A673 (cell line): ENCODE results near the gene SDK1. TPM values are rescaled to one million over a fixed set of nuclear protein-coding genes. Genes with fewer than 3 reads are reported as not detected.
"Not testable (repeated sequence)": the region's sequence is repeated elsewhere in the genome, so short reads cannot be mapped to it uniquely, and the experiment has no call there.

Experiments
- BruUV-seq: library from RNA; stranded (reverse); fragments of 400-500 nt; replicated peaks from 2 replicates; lab custom pipeline; 2021; lab: Mats Ljungman, UMichigan
- CTCF ChIA-PET: fragments of 300-600 bp; sonication (Branson Sonifier 250); formaldehyde crosslinking; loops from one replicate; lab custom pipeline; 2022; ENCODE audit warnings: antibody characterized with exemption; lab: Charles Lee
- POLR2A ChIA-PET: fragments of 300-600 bp; sonication (Branson Sonifier 250); formaldehyde crosslinking; loops from one replicate; lab custom pipeline; 2022; ENCODE audit warnings: antibody characterized with exemption; ENCODE audit not compliant: low non-redundant PET; lab: Charles Lee
- DNase-seq: peaks from one replicate; pipeline ENCODE4 v3.0.0-alpha.2; 2015; ENCODE audit warnings: low spot score
- H3K27ac ChIP-seq: fragments of 200-600 bp; sonication (generic); 2 replicates; pipeline ENCODE4 v1.5.1; 2016; ENCODE audit warnings: mixed run types, low read depth, mild to moderate bottlenecking, mixed read lengths, antibody characterized with exemption, low read length; ENCODE audit not compliant: poor library complexity, severe bottlenecking
- H3K27me3 ChIP-seq: fragments of 200-600 bp; sonication (generic); replicated peaks from 2 replicates; pipeline ENCODE4 v1.6.1; 2017; ENCODE audit warnings: mixed run types, low read depth, mild to moderate bottlenecking, mixed read lengths, antibody characterized with exemption, low read length; ENCODE audit not compliant: insufficient read depth, poor library complexity
- H3K36me3 ChIP-seq: fragments of 200-600 bp; sonication (generic); 2 replicates; pipeline ENCODE4 v1.6.1; 2016; ENCODE audit warnings: mixed run types, mild to moderate bottlenecking, mixed read lengths, antibody characterized with exemption, low read length; ENCODE audit not compliant: insufficient read depth, poor library complexity, severe bottlenecking
- H3K4me1 ChIP-seq: fragments of 200-600 bp; sonication (generic); 2 replicates; pipeline ENCODE4 v1.6.1; 2017; ENCODE audit warnings: mixed run types, mild to moderate bottlenecking, mixed read lengths, antibody characterized with exemption, low read length; ENCODE audit not compliant: insufficient read depth, poor library complexity, severe bottlenecking
- H3K4me3 ChIP-seq: fragments of 200-600 bp; sonication (generic); 2 replicates; pipeline ENCODE4 v1.5.1; 2016; ENCODE audit warnings: low read depth, mixed run types, mild to moderate bottlenecking, mixed read lengths, low read length; ENCODE audit not compliant: poor library complexity, severe bottlenecking
- H3K9me3 ChIP-seq: fragments of 200-600 bp; sonication (generic); 2 replicates; pipeline ENCODE4 v1.6.1; 2016; ENCODE audit warnings: mixed run types, low read depth, mild to moderate bottlenecking, mixed read lengths, antibody characterized with exemption, low read length; ENCODE audit not compliant: poor library complexity, severe bottlenecking
- CTCF ChIP-seq: fragments of 300-800, 200-600 bp; sonication (generic); conservative IDR thresholded peaks from 2 replicates; pipeline ENCODE4 v1.5.1; 2017; ENCODE audit warnings: low read depth, mild to moderate bottlenecking, antibody characterized with exemption, low read length, moderate library complexity, mixed read lengths
- EZH2 ChIP-seq: fragments of 200-600 bp; sonication (generic); IDR thresholded peaks from 2 replicates; pipeline ENCODE4 v1.6.1; 2017; ENCODE audit warnings: borderline replicate concordance, low read depth, mild to moderate bottlenecking, mixed read lengths, antibody characterized with exemption, low read length; ENCODE audit not compliant: poor library complexity, severe bottlenecking
- intact Hi-C: fragments of 100-400 bp; cut with micrococcal nuclease; formaldehyde crosslinking; loops from one replicate; pipeline ENCODE4 v1.10.0; 2022; ENCODE audit not compliant: unreplicated experiment
- total RNA-seq: library from RNA; stranded (reverse); gene quantifications from 2 replicates; pipeline ENCODE4 v1.2.3, GENCODE V29; 2021

The SDK1 gene
- total RNA-seq, 1 experiment from 2014 or later: 14.7 TPM

GRCh38 chr7:3961857-3962503 lies 660.9 kb downstream of the SDK1 start:
- TF ChIP-seq EZH2: no peak
- no peak for TF ChIP-seq CTCF
- H3K27me3 ChIP-seq: no peaks in the 10 kb centered on the region
- no TSS peak for BruUV-seq
- no peak overlapping the region for H3K27ac ChIP-seq
- ChIA-PET CTCF (no interaction called here), POLR2A (no interaction called here)
- H3K36me3 ChIP-seq: no peaks in the 10 kb centered on the region
- H3K4me1 ChIP-seq: no peaks in the 10 kb centered on the region
- no peaks in the 10 kb centered on the region for H3K9me3 ChIP-seq
- H3K4me3 ChIP-seq: no peak overlapping the region
- intact Hi-C loops: no loop called here
- DNase-seq: no peak

- BruUV-seq, DNase-seq, POLR2A ChIA-PET, H3K4me3 ChIP-seq, H3K9me3 ChIP-seq, CTCF ChIA-PET, intact Hi-C loops, H3K27me3 ChIP-seq, H3K4me1 ChIP-seq, H3K27ac ChIP-seq, H3K36me3 ChIP-seq: not testable (repeated sequence)
These were observed 662.7 kb downstream of the SDK1 start for GRCh38 chr7:3963768-3964167.

- H3K4me3 ChIP-seq: no peak overlapping the region
- H3K4me1 ChIP-seq: no peaks in the 10 kb centered on the region
- TF ChIP-seq CTCF: no peak
- no peak for TF ChIP-seq EZH2
- H3K27me3 ChIP-seq: no peaks in the 10 kb centered on the region
- ChIA-PET POLR2A (no interaction called here), CTCF (no interaction called here)
- no TSS peak for BruUV-seq
- intact Hi-C loops: no loop called here
- no peak overlapping the region for H3K27ac ChIP-seq
- H3K36me3 ChIP-seq: no peaks in the 10 kb centered on the region
- DNase-seq: no peak
- H3K9me3 ChIP-seq: no peaks in the 10 kb centered on the region
These were observed 664.0 kb downstream of the SDK1 start for GRCh38 chr7:3964980-3965606.
